Activated CD4-positive, alpha-beta memory T cell treated with anti-CD3 and anti-CD28 coated beads, Interleukin-2, amount 10 ng/mL, durations not matched to agents 7 days and 5 days (primary cell): ENCODE data around the gene RNASE1. TPM values are rescaled to one million over a fixed set of nuclear protein-coding genes. Genes with fewer than 3 reads are reported as not detected.
"Not testable (repeated sequence)": the region's sequence is repeated elsewhere in the genome, so short reads cannot be mapped to it uniquely, and the experiment has no call there.

ENCODE experiments used
- CTCF ChIA-PET: fragments of 350-600 bp; sonication (Branson Sonifier 250); formaldehyde crosslinking; loops from one replicate; lab custom pipeline; 2021; ENCODE audit warnings: antibody characterized with exemption, inconsistent platforms; lab: Charles Lee
- POLR2A ChIA-PET: fragments of 350-600 bp; sonication (Branson Sonifier 250); formaldehyde crosslinking; loops from one replicate; lab custom pipeline; 2021; ENCODE audit warnings: antibody characterized with exemption; lab: Charles Lee
- DNase-seq: peaks from one replicate; pipeline ENCODE4 v3.0.0-alpha.2; 2020
- H3K27ac Mint-ChIP-seq: one replicate; pipeline ENCODE4 v1.8.0; 2021; ENCODE audit warnings: mild to moderate bottlenecking, mixed read lengths
- H3K27me3 Mint-ChIP-seq: one replicate; pipeline ENCODE4 v1.8.0; 2021; ENCODE audit warnings: mixed read lengths
- H3K36me3 Mint-ChIP-seq: one replicate; pipeline ENCODE4 v1.8.0; 2021; ENCODE audit warnings: low read depth, mixed read lengths
- H3K4me1 Mint-ChIP-seq: one replicate; pipeline ENCODE4 v1.8.0; 2021; ENCODE audit warnings: mixed read lengths
- H3K4me3 Mint-ChIP-seq: one replicate; pipeline ENCODE4 v1.8.0; 2021; ENCODE audit warnings: mild to moderate bottlenecking, mixed read lengths
- H3K9me3 Mint-ChIP-seq: one replicate; pipeline ENCODE4 v1.8.0; 2021; ENCODE audit warnings: mixed read lengths
- total RNA-seq, 2 experiments: library from RNA; stranded (reverse); gene quantifications; one replicate each; pipeline ENCODE4 v1.2.3, GENCODE V29; 2021

The RNASE1 gene
- total RNA-seq, 2 experiments from 2014 or later, result not detected

DNA sequence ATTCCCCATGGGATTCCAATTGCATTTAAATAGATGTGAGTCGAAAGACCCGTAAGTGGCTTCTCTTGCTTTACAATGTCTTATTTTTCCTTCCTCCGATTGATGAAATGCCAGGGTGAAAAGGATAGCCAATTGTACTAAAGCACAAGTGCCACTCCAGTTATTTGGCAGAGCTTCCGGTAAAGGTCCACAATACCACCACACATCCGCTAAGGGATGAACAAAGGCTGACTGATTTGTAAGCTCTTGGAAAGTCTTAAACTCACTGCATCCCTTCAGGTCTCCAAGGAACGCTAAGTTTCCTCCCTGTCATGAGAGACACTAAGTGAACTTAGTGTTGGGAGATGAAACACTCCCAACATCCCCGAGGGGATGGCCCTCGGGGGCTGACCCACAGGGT lies 21.2 kb upstream of the RNASE1 start:
- H3K9me3 Mint-ChIP-seq, result no peaks in the 10 kb centered on the region
- no peak overlapping the region for H3K27ac Mint-ChIP-seq
- H3K27me3 Mint-ChIP-seq, result peaks cover 8% of the 10 kb centered on the region
- CTCF ChIA-PET, result interaction anchor here (1.0 kb wide), 1 partner anchor 33 kb away, joined by 3 read pairs; no protein-coding TSS in a partner anchor
- peaks cover 3% of the 10 kb centered on the region for H3K4me1 Mint-ChIP-seq
- no peak for DNase-seq
- H3K36me3 Mint-ChIP-seq, result no peaks in the 10 kb centered on the region
- H3K4me3 Mint-ChIP-seq, result no peak overlapping the region
- POLR2A ChIA-PET, result no interaction called here

DNA sequence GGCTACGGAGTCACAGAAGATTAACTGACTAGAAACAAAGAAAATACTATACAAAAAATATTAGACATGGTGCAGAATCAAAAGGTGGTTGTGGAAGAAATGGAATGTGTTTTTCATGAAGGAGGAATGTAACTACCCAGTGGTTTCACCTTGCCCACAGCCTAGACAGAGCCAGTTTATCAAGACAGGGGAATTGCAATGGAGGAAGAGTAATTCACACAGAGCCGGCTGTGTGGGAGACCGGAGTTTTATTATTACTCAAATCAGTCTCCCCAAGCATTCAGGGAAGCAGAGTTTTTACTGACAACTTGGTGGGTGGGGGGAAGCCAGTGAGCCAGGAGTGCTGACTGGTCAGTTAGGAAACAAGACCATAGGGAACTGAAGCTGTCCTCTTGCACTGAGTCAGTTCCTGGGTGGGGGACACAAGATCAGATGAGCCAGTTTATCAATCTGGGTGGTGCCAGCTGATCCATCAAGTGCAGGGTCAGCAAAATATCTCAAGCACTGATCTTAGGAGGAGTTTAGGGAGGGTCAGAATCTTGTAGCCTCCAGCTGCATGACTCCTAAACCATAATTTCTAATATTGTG lies 19.0 kb upstream of the RNASE1 start:
- H3K27me3 Mint-ChIP-seq, CTCF ChIA-PET, POLR2A ChIA-PET, DNase-seq, H3K9me3 Mint-ChIP-seq, H3K27ac Mint-ChIP-seq, H3K36me3 Mint-ChIP-seq, H3K4me1 Mint-ChIP-seq, H3K4me3 Mint-ChIP-seq: not testable (repeated sequence)

DNA sequence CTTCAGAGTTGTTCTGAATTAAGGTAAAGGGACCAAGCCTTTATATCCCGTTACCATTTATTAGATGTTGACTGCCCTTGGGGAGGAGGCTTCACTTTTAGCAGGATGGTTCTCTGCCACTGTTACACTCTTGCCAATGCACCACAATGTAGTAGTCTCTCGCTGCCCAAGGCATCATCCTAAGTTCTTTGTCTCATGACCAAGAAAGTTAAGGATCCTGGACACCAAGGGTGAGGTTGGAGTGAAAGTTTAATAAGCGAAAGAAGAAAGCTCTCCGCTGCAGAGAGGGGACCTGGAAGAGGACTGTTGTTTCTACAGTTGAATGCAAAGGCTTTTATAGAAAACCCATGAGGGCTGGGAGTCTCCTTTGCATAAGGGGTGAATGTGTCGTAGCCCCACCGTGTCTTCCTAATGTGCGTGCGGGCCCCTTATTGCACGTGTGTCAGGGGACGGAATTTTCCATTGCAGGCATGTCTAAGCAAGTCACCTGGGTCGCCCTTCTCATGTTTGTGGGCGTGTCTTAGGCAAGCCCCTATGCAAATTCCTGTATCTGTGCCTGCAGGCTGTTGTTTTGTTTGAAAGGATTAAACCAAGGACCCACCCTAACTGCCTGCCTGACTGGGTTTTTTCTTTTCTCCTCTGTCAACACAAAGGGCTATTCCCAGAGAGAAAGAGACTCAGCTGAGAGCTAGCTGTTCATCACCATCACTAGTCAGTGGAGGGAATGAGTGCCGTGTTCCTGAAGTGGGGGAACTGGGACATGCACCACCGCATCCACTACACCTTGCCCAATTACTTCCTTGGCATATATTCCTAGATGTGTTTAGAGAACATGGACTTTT lies 17.6 kb upstream of the RNASE1 start:
- no peaks in the 10 kb centered on the region for H3K36me3 Mint-ChIP-seq
- H3K4me3 Mint-ChIP-seq, result no peak overlapping the region
- DNase-seq, result no peak
- no peaks in the 10 kb centered on the region for H3K4me1 Mint-ChIP-seq
- peaks cover 5% of the 10 kb centered on the region for H3K27me3 Mint-ChIP-seq
- no peak overlapping the region for H3K27ac Mint-ChIP-seq
- CTCF ChIA-PET, result interaction anchor here (0.7 kb wide), 1 partner anchor 73 kb away, joined by 4 read pairs; no protein-coding TSS in a partner anchor
- POLR2A ChIA-PET, result no interaction called here
- H3K9me3 Mint-ChIP-seq, result no peaks in the 10 kb centered on the region

DNA sequence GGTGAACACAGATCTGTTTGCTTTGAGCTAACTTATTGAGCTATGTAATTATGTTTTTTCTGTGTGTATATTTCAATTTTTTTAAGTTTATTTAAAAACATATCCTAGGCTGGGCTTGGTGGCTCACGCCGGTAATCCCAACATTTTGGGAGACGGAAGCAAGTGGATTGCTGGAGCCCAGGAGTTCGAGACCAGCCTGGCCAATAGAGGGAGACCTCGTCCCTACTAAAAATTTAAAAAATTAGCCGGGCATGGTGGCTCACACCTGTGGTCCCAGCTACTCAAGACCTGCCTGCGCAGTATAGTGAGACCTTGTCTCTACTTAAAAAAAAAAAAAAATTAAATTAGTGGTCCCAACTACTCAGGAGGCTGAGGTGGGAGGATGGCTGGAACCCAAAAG lies 16.2 kb upstream of the RNASE1 start:
- ChIA-PET POLR2A (no interaction called here), CTCF (no interaction called here)
- no peaks in the 10 kb centered on the region for H3K9me3 Mint-ChIP-seq
- H3K4me3 Mint-ChIP-seq, result no peak overlapping the region
- H3K4me1 Mint-ChIP-seq, result no peaks in the 10 kb centered on the region
- H3K27me3 Mint-ChIP-seq, result no peaks in the 10 kb centered on the region
- no peaks in the 10 kb centered on the region for H3K36me3 Mint-ChIP-seq
- DNase-seq, result no peak
- H3K27ac Mint-ChIP-seq, result no peak overlapping the region

DNA sequence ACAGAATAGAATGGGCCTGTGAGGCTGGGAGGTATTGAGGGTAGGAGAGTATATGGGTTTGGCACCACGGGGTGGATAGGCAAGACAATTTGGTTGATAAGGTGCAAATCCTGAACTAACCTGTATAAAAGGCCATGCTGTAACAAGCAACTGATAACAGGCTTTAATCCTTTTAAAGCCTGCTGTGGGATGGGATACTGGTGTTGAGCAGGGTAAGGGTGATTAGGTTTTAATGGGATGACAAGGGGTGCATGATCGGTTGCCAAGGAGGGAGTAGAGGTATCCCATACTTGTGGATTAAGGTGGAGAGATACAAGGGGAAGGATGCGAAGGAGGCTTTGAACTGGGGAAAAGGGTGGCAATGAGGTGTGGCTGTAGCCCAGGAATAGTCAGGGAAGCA lies 13.3 kb upstream of the RNASE1 start:
- H3K27ac Mint-ChIP-seq, result not testable (repeated sequence)

DNA sequence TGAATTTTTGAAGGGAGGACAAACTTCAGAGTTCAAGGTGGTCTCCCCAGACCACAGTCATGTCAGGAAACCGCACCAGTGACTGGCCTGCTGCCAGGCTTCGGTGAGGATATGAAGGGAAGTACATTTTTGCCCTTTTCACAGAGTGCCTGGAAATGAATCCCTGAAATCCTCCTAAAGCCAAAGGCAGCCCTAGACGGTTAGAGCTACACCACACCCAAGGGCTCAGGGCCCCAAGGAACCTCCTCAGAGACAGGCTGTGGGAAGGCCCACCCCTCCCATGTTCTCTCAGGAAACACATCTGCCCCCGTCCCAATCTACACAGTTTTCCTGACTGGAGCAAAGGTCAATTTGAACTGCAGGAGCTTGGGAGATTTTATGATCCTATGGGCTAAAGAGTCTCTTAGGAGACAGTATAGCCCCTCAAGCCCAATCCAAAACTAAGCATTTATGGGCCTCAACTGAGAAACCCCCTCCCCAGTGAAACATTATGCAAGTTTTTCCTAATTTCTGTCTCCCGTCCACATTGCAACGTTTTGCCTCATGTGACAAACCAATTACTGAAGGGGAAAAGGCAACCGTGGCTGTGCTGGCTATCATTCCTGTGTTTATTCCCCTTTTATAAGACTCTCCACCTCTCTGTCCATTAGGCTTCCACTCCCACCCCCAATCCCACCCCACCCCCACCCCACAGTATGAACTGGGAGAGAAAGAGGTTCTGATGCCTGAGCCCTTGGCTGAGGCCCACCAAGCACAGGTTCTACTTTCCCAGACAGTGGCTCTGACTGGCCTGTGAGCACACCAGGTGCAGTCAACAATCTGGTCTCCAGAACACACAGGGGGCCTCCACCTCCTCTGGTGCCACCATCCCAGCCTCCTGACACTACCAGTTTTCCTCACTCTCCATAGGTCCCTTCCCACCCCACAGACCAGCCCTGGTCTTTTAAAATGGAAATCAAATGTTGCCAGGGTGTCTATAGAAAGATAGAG lies 9.6 kb upstream of the RNASE1 start:
- H3K4me1 Mint-ChIP-seq, result no peaks in the 10 kb centered on the region
- CTCF ChIA-PET, result no interaction called here
- POLR2A ChIA-PET, result no interaction called here
- no peak overlapping the region for H3K27ac Mint-ChIP-seq
- no peaks in the 10 kb centered on the region for H3K9me3 Mint-ChIP-seq
- H3K4me3 Mint-ChIP-seq, result no peak overlapping the region
- peaks cover 6% of the 10 kb centered on the region for H3K27me3 Mint-ChIP-seq
- H3K36me3 Mint-ChIP-seq, result no peaks in the 10 kb centered on the region
- no peak for DNase-seq

More for the DNA sequence above, 13.3 kb upstream of the RNASE1 start:
- DNase-seq, POLR2A ChIA-PET, H3K4me1 Mint-ChIP-seq, H3K27me3 Mint-ChIP-seq, CTCF ChIA-PET, H3K4me3 Mint-ChIP-seq, H3K36me3 Mint-ChIP-seq, H3K9me3 Mint-ChIP-seq: not testable (repeated sequence)

DNA sequence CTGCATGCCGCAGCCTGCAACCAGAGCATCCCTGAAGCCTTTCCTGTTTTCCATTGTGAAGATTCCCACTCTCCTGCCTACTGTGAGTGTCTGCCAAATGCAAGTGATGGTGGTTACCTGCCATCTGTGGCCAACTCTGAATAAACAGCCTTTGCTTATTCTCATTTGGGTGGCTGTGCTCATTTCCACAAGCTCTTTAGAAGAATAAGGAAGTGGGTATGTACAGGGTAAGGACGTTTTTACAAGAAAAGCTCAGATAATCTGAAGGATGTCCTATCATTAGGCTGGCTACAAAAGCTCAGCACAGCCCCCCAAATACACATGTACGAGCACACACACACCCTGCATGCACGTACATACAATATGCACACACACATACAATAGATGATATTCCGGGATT lies 7.3 kb upstream of the RNASE1 start:
- H3K4me3 Mint-ChIP-seq, result no peak overlapping the region
- ChIA-PET CTCF (no interaction called here), POLR2A (no interaction called here)
- DNase-seq, result no peak
- H3K9me3 Mint-ChIP-seq, result no peaks in the 10 kb centered on the region
- no peak overlapping the region for H3K27ac Mint-ChIP-seq
- H3K4me1 Mint-ChIP-seq, result no peaks in the 10 kb centered on the region
- H3K36me3 Mint-ChIP-seq, result no peaks in the 10 kb centered on the region
- peaks cover 18% of the 10 kb centered on the region for H3K27me3 Mint-ChIP-seq

DNA sequence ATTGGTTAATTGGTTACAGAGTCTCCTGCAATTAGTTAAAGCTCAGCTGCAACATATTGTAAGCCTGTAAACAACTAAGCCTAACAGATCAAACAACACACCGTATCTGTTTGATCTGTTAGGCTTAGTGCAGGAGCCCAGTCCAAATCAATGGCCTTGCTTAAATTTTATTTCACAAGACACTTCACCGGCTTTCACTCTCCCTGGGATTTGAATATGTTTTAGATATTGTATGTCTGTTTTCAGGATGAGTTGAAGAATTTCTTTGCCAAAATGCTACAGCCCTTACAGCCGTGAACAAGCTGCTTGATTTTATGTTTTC lies 5.5 kb upstream of the RNASE1 start:
- Mint-ChIP-seq H3K27me3 (peaks cover 18% of the 10 kb centered on the region), H3K27ac (no peak overlapping the region), H3K36me3 (no peaks in the 10 kb centered on the region), H3K4me3 (no peak overlapping the region), H3K9me3 (no peaks in the 10 kb centered on the region), H3K4me1 (no peaks in the 10 kb centered on the region)
- POLR2A ChIA-PET, result no interaction called here
- CTCF ChIA-PET, result no interaction called here
- no peak for DNase-seq

DNA sequence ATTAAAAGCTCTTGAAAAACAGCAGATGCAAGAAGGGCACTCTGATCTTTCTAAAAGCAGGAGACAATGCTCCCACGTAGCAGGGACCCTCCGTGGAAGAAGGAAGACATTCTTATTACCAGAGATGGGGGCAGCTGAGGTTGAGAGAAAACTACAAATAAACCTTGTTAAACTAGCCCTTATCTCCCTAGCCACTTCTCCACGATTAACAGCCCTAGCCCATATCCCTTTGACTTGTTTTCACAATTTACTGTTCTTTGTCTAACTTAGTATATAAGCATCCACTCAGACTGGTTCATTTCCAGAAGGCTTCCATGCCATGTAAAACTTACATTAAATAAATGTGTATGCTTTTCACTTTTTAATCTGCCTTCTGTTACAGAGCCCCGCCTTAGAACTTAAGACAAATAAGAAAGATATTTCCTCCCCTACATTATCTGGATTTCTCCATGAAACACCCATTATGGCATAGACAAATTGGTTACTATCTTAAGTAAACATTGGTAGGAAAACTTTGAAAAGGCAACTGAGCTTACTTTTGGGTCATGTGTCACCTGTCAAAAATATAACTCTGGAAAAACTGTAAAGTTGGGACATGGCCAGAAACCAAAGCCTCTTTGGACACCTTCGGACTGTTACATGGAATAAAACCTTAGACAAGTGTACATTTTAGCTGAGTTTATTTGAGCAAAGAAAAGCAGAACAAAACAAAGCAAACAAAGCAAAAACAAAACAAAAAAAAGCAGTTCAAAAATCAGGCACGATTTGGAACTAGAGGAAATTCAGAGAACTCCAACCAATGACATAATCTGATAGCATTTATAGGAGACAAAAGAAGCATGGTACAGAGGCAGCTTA lies 4.9 kb upstream of the RNASE1 start:
- H3K27me3 Mint-ChIP-seq, result peaks cover 18% of the 10 kb centered on the region
- H3K4me1 Mint-ChIP-seq, result no peaks in the 10 kb centered on the region
- H3K27ac Mint-ChIP-seq, result no peak overlapping the region
- ChIA-PET CTCF (no interaction called here), POLR2A (no interaction called here)
- H3K9me3 Mint-ChIP-seq, result no peaks in the 10 kb centered on the region
- H3K36me3 Mint-ChIP-seq, result no peaks in the 10 kb centered on the region
- no peak for DNase-seq
- no peak overlapping the region for H3K4me3 Mint-ChIP-seq

DNA sequence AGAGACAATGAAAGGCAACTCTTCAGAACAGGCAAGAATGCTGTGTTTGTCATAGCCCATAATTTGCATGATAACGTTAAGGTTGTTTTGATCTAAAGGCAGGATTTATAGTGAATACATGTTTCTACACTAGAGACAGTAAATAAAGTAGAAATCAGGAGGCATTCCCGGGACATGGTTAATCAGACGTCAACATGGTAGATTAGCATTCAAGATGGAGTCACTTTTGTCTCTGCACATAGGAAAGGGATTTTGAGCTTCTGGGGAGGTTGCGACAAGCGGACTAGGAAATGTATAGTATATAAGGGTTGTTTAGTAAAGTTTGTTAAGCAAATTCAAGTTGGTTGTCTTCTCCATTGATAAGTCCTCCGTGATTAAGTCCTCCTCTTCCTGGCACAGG lies 2.8 kb upstream of the RNASE1 start:
- Mint-ChIP-seq H3K9me3 (no peaks in the 10 kb centered on the region), H3K27me3 (peaks cover 18% of the 10 kb centered on the region), H3K27ac (no peak overlapping the region), H3K4me3 (no peak overlapping the region), H3K36me3 (no peaks in the 10 kb centered on the region), H3K4me1 (peaks cover 12% of the 10 kb centered on the region)
- CTCF ChIA-PET, result no interaction called here
- POLR2A ChIA-PET, result no interaction called here
- DNase-seq, result no peak

DNA sequence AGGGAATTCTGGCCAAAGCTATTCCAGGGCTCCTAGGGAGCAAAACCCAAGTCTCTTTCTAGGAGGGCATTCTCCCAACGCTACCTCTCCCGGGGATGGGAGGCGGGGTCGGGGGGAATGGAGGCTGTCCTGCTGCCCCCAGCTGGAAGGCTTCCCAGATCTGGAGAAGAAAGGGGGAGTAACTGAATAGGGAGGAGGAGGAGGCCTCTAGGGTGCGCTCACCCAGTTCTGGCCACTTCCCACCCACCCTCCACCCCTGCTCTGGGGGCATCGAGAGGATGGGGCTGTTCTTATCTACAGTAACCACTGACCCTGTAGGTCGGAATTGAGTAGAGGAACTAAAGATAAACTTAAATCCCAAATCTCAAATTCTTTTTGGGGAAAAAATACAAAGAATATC lies 579 bp upstream of the RNASE1 start:
- ChIA-PET CTCF (no interaction called here), POLR2A (no interaction called here)
- Mint-ChIP-seq H3K4me3 (no peak overlapping the region), H3K9me3 (no peaks in the 10 kb centered on the region), H3K4me1 (peaks cover 12% of the 10 kb centered on the region), H3K27ac (no peak overlapping the region), H3K36me3 (no peaks in the 10 kb centered on the region), H3K27me3 (peaks cover 22% of the 10 kb centered on the region)
- no peak for DNase-seq

DNA sequence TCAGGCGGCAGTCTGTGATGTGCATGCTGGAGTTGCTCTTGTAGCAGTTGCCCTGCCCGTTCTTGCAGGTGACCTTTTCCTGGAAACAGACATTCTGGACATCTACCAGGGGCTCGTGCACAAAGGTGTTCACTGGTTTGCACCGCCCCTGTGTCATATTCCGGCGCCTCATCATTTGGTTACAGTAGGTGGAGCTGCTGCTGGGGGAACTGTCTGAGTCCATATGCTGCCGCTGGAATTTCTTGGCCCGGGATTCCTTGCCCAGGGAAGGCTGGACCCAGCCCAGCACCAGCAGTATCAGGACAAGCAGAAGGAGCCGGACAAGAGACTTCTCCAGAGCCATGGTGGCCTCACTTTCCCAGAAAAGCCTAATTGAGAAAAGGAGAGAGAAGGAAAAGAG lies 918 bp downstream of the RNASE1 start:
- Mint-ChIP-seq H3K4me1 (peaks cover 12% of the 10 kb centered on the region), H3K9me3 (no peaks in the 10 kb centered on the region), H3K4me3 (no peak overlapping the region), H3K27me3 (peaks cover 13% of the 10 kb centered on the region), H3K27ac (no peak overlapping the region), H3K36me3 (no peaks in the 10 kb centered on the region)
- ChIA-PET POLR2A (no interaction called here), CTCF (no interaction called here)
- DNase-seq, result no peak
